H1 (cell line): ENCODE measurements around the gene CAMK2B. TPM values are rescaled to one million over a fixed set of nuclear protein-coding genes. Genes with fewer than 3 reads are reported as not detected.

Experiments
- CTCF ChIA-PET: fragments of 300-600 bp; sonication (Branson Sonifier 250); formaldehyde crosslinking; loops from one replicate; lab custom pipeline; 2021; ENCODE audit not compliant: partially characterized antibody; lab: Charles Lee
- POLR2A ChIA-PET: fragments of 300-600 bp; sonication (Branson Sonifier 250); formaldehyde crosslinking; loops from one replicate; lab custom pipeline; 2021; ENCODE audit warnings: inconsistent platforms; ENCODE audit not compliant: partially characterized antibody; lab: Charles Lee
- DNase-seq, 2 experiments: peaks; one replicate each; pipeline versions ENCODE4 v3.0.0 to v3.0.0-alpha.2; 2010 to 2022; ENCODE audit warnings: low spot score in 2 of 2, low read depth in 1 of 2, mixed read lengths in 1 of 2
- FAIRE-seq: peaks from 2 replicates; lab custom pipeline; 2011; peaks lifted over from hg19 to GRCh38; lab: Jason Lieb, UNC
- H2AFZ ChIP-seq: 2 replicates; pipeline ENCODE4 v1.8.1; 2012; ENCODE audit warnings: low read length, inconsistent platforms
- H2AK5ac ChIP-seq: 2 replicates; pipeline ENCODE4 v1.6.1; 2013; ENCODE audit warnings: low read depth, low read length
- H2BK120ac ChIP-seq: replicated peaks from 2 replicates; pipeline ENCODE3; 2013; ENCODE audit warnings: low read depth, low read length, inconsistent platforms
- H2BK12ac ChIP-seq: 2 replicates; pipeline ENCODE4 v1.6.1; 2013; ENCODE audit warnings: low read depth, low read length
- H2BK15ac ChIP-seq: 2 replicates; pipeline ENCODE4 v1.6.1; 2013; ENCODE audit warnings: low read length
- H2BK20ac ChIP-seq: 2 replicates; pipeline ENCODE4 v1.6.1; 2013; ENCODE audit warnings: low read length
- H2BK5ac ChIP-seq: 2 replicates; pipeline ENCODE4 v1.6.1; 2013; ENCODE audit warnings: low read depth, low read length
- H3K14ac ChIP-seq: 2 replicates; pipeline ENCODE4 v1.6.1; 2013; ENCODE audit warnings: inconsistent platforms; ENCODE audit not compliant: insufficient read length
- H3K18ac ChIP-seq: 2 replicates; pipeline ENCODE4 v1.6.1; 2013; ENCODE audit warnings: low read length; ENCODE audit errors: extremely low read depth
- H3K23ac ChIP-seq: 2 replicates; pipeline ENCODE4 v1.6.1; 2013; ENCODE audit warnings: inconsistent platforms; ENCODE audit not compliant: insufficient read length
- H3K23me2 ChIP-seq: 2 replicates; pipeline ENCODE4 v1.6.1; 2013; ENCODE audit warnings: low read depth, low read length
- H3K27ac ChIP-seq: 2 replicates; pipeline ENCODE4 v1.6.1; 2011; ENCODE audit warnings: low read depth, low read length, inconsistent platforms
- H3K27me3 ChIP-seq, 4 experiments: replicated peaks in 1 of 4; 1 replicate in 1 of 4; 2 replicates in 3 of 4; pipeline versions ENCODE4 v1.6.1 to v1.8.1; 2011 to 2013; ENCODE audit warnings: low read length in 3 of 4, mild to moderate bottlenecking in 3 of 4, inconsistent platforms in 2 of 4, mixed read lengths in 2 of 4, moderate library complexity in 1 of 4; ENCODE audit not compliant: control insufficient read depth in 3 of 4, insufficient read depth in 3 of 4; ENCODE audit errors: extremely low read depth in 1 of 4
- H3K36me3 ChIP-seq, 4 experiments: 2 replicates each; pipeline versions ENCODE4 v1.6.1 to v1.8.1; 2011 to 2013; ENCODE audit warnings: mild to moderate bottlenecking in 4 of 4, low read length in 3 of 4, moderate library complexity in 2 of 4, control low read depth in 1 of 4, inconsistent platforms in 1 of 4; ENCODE audit not compliant: insufficient read depth in 4 of 4, control insufficient read depth in 2 of 4
- H3K4ac ChIP-seq: replicated peaks from 2 replicates; pipeline ENCODE3; 2013; ENCODE audit warnings: low read length, low read depth, mixed read lengths, inconsistent platforms; ENCODE audit not compliant: insufficient read length
- H3K4me1 ChIP-seq, 4 experiments: replicated peaks in 1 of 4; 1 replicate in 1 of 4; 2 replicates in 3 of 4; pipeline versions ENCODE4 v1.6.1 to v1.8.1; 2011 to 2013; ENCODE audit warnings: low read length in 3 of 4, inconsistent platforms in 2 of 4, mixed read lengths in 1 of 4; ENCODE audit not compliant: insufficient read depth in 4 of 4, control insufficient read depth in 3 of 4
- H3K4me2 ChIP-seq, 2 experiments: 2 replicates each; pipeline versions ENCODE4 v1.6.1 to v1.8.1; 2011 to 2013; ENCODE audit warnings: low read depth in 2 of 2, low read length in 2 of 2, control low read depth in 1 of 2, inconsistent platforms in 1 of 2, mild to moderate bottlenecking in 1 of 2; ENCODE audit not compliant: insufficient read depth in 1 of 2
- H3K4me3 ChIP-seq, 4 experiments: fragments of 200-600, 300-600 bp in 1 of 4; sonication (generic), shearing (Covaris generic), sonication (Bioruptor Twin) in 1 of 4; 2 replicates each; pipeline versions ENCODE4 v1.5.1 to v1.8.1; 2011 to 2016; ENCODE audit warnings: low read length in 4 of 4, low read depth in 3 of 4, control low read depth in 2 of 4, inconsistent platforms in 2 of 4, mild to moderate bottlenecking in 2 of 4, mixed read lengths in 1 of 4, moderate library complexity in 1 of 4; ENCODE audit not compliant: insufficient read depth in 2 of 4; ENCODE audit errors: extremely low read depth in 1 of 4
- H3K56ac ChIP-seq: replicated peaks from 2 replicates; pipeline ENCODE3; 2013; ENCODE audit warnings: low read depth, mild to moderate bottlenecking, mixed read lengths, low read length, inconsistent platforms; ENCODE audit not compliant: insufficient read length
- H3K79me1 ChIP-seq: 2 replicates; pipeline ENCODE4 v1.6.1; 2013; ENCODE audit warnings: low read depth, low read length, control low read depth
- H3K79me2 ChIP-seq, 2 experiments: 2 replicates each; pipeline versions ENCODE4 v1.6.1 to v1.8.1; 2012 to 2013; ENCODE audit warnings: low read length in 2 of 2, mild to moderate bottlenecking in 2 of 2, inconsistent platforms in 1 of 2; ENCODE audit not compliant: insufficient read depth in 2 of 2, control insufficient read depth in 1 of 2
- H3K9ac ChIP-seq, 4 experiments: replicated peaks in 1 of 4; 1 replicate in 1 of 4; 2 replicates in 3 of 4; pipeline versions ENCODE4 v1.6.1 to v1.8.1; 2011 to 2013; ENCODE audit warnings: low read depth in 3 of 4, low read length in 3 of 4, control low read depth in 2 of 4, mild to moderate bottlenecking in 2 of 4, moderate library complexity in 2 of 4, inconsistent platforms in 1 of 4; ENCODE audit errors: extremely low read depth in 1 of 4
- H3K9me3 ChIP-seq, 2 experiments: 2 replicates each; pipeline versions ENCODE4 v1.6.1 to v1.8.1; 2012 to 2013; ENCODE audit warnings: mild to moderate bottlenecking in 2 of 2, moderate library complexity in 2 of 2, control low read depth in 1 of 2, inconsistent platforms in 1 of 2, low read depth in 1 of 2, low read length in 1 of 2, mixed read lengths in 1 of 2; ENCODE audit not compliant: insufficient read depth in 2 of 2
- H4K20me1 ChIP-seq, 2 experiments: replicated peaks in 1 of 2; 2 replicates each; pipeline versions ENCODE3 to v1.8.1; 2011 to 2013; ENCODE audit warnings: inconsistent platforms in 2 of 2, low read length in 2 of 2, mild to moderate bottlenecking in 1 of 2; ENCODE audit not compliant: insufficient read depth in 2 of 2, control insufficient read depth in 1 of 2
- H4K5ac ChIP-seq: 2 replicates; pipeline ENCODE4 v1.6.1; 2013; ENCODE audit warnings: low read length, low read depth, mixed read lengths, inconsistent platforms; ENCODE audit not compliant: insufficient read length
- H4K8ac ChIP-seq: 2 replicates; pipeline ENCODE4 v1.8.0; 2013; ENCODE audit warnings: mild to moderate bottlenecking, moderate library complexity, low read length, inconsistent platforms; ENCODE audit not compliant: insufficient read depth; ENCODE audit errors: extremely low read depth
- H4K91ac ChIP-seq: replicated peaks from 2 replicates; pipeline ENCODE3; 2013; ENCODE audit warnings: low read length, mixed read lengths, inconsistent platforms; ENCODE audit not compliant: insufficient read length
- EZH2 ChIP-seq: fragments of 200-600 bp; sonication (generic); IDR thresholded peaks from 2 replicates; pipeline ENCODE4 v1.7.1; 2012; ENCODE audit warnings: low read depth, mild to moderate bottlenecking, moderate library complexity, low read length, inconsistent platforms; ENCODE audit not compliant: severe bottlenecking
- RXRA ChIP-seq: IDR thresholded peaks from 2 replicates; pipeline ENCODE4 v1.6.1; 2011; ENCODE audit warnings: low read depth, mild to moderate bottlenecking, low read length, moderate library complexity; ENCODE audit not compliant: insufficient read depth
- WGBS, 2 experiments: shearing (Covaris generic) in 1 of 2; methylation state at CpG; one replicate each; pipeline versions ENCODE4 v1.1.6 to v1.1.7; 2013 to 2015; ENCODE audit warnings: low lambda C conversion rate in 2 of 2, mixed read lengths in 2 of 2, inconsistent platforms in 1 of 2, low coverage in 1 of 2, missing lambda C conversion rate in 1 of 2; ENCODE audit not compliant: insufficient replicate concordance in 2 of 2, insufficient coverage in 1 of 2, insufficient read length in 1 of 2; ENCODE audit errors: extremely low coverage in 1 of 2, missing lambda C conversion rate in 1 of 2; 5-methylcytosine and 5-hydroxymethylcytosine counted together
- polyA plus RNA-seq, 7 experiments: library from polyadenylated mRNA; depleted of rRNA in 3 of 7; stranded (reverse) in 5 of 7; unstranded in 2 of 7; fragments of >200 nt in 5 of 7; fragments of 200-250 nt in 2 of 7; gene quantifications; 1 replicate in 5 of 7; 2 replicates in 1 of 7; 4 replicates in 1 of 7; pipeline versions ENCODE4 v1.2.1 to v1.2.3, GENCODE V29; 2011 to 2013; ENCODE audit warnings: missing spikeins in 2 of 7, mixed read lengths in 2 of 7
- total RNA-seq: library from RNA; stranded (reverse); fragmentation: NEBNext Ultra II Directional; extraction: Animal tissue kit (Norgen Biotek cat#: 25700); gene quantifications from 2 replicates; pipeline ENCODE4 v1.2.1, GENCODE V29; 2021

Gene CAMK2B
- total and polyA plus RNA-seq, 2 of the 8 experiments (the other 6 are each of a cell fraction or from before 2014, with no cell fraction given) = 0.05 to 0.15 TPM

DNA sequence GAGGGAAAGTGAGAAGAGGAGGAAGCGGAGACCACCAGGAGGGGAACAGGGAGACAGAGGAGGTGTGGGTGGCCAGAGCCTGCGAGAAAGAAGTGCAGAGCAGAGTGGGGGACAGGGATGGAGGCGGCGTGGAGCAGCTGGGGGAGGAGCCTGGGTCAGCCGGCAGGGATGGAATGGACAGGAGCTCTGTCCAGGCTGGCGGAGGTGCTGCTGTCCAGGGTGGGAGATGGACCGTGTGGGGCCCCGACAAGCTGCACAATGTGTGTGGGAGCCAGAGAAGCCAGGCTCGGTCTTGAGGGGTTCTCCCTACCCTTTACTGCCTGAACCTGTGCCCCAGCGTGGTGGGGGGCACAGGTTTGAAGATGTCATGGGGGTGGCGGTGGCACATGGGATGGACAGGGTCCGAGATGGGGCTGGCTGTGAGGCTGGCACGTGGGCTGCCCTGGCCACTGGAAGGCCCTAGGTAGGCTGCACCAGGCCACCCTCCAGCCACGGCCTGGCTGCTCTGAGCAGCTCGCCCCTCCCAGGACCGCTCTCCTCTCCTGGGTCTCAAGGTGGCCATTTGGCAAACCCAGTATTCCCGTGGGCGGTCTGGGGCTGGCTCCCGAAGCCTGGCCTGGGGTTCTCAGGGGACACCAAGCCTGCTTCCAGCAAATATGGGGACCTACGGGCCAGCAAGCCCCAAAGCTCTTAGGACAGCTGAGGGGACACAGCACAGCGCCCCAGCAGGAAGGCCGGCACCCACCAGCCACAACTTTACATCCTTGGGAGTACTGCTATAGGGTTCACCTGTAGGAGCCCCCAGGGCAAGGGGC, 92.3 kb downstream of the CAMK2B start:
- Histone ChIP-seq H2AFZ (no peak overlapping the region), H3K4me3 (no peak overlapping the region), H2BK12ac (no peak overlapping the region), H4K8ac (no peak overlapping the region; the same call in 1 of the 2 replicates), H3K23ac (no peak overlapping the region), H2BK20ac (no peak overlapping the region), H3K9ac (no peak overlapping the region), H2AK5ac (no peak overlapping the region), H3K27ac (no peak overlapping the region), H2BK15ac (no peak overlapping the region), H4K91ac (no peak overlapping the region), H3K79me1 (no peaks in the 10 kb centered on the region), H3K4ac (no peak overlapping the region), H3K79me2 (no peaks in the 10 kb centered on the region), H2BK5ac (no peak overlapping the region), H4K20me1 (no peaks in the 10 kb centered on the region), H3K14ac (no peak overlapping the region), H3K23me2 (no peaks in the 10 kb centered on the region), H3K4me2 (no peak overlapping the region), H2BK120ac (no peak overlapping the region), H3K36me3 (no peaks in the 10 kb centered on the region), H4K5ac (no peak overlapping the region), H3K18ac (no peak overlapping the region), H3K56ac (no peak overlapping the region), H3K9me3 (no peaks in the 10 kb centered on the region), H3K4me1 (peaks cover 0 to 2% (median 0%) of the 10 kb centered on the region in 4 experiments; a peak in 2 of 7 replicates), H3K27me3 (no peaks in the 10 kb centered on the region)
- 89% methylated on average over 16 of the region's 22 CpGs; no CpG with 5 or more reads in 1 of the 2 experiments for WGBS, 2 experiments
- ChIA-PET POLR2A (no interaction called here), CTCF (interaction anchor here (1.5 to 3.0 kb wide), 3 partner anchors 10 to 14 kb away, joined by 4 to 24 read pairs (median 6); no protein-coding TSS in a partner anchor)
- no peak for DNase-seq
- FAIRE-seq = no peak
- TF ChIP-seq RXRA = no peak
- TF ChIP-seq EZH2 = no peak
